Endothelial cell of umbilical vein (primary cell): Measurements from ENCODE around the gene ABHD4.
A peak's percentile ranks its signal among the peaks of the same experiment; 100 is the strongest.

Experiments
- EZH2 ChIP-seq: IDR thresholded peaks from 2 replicates; pipeline ENCODE4 v1.6.1; 2012; ENCODE audit warnings: borderline replicate concordance, low read depth, mild to moderate bottlenecking, moderate library complexity, low read length, inconsistent platforms; ENCODE audit not compliant: severe bottlenecking
- FOS ChIP-seq: IDR thresholded peaks from 2 replicates; pipeline ENCODE4 v1.6.1; 2011; ENCODE audit warnings: mild to moderate bottlenecking, low read length, moderate library complexity, borderline replicate concordance; ENCODE audit not compliant: insufficient read depth
- POLR2A ChIP-seq: IDR thresholded peaks from 2 replicates; pipeline ENCODE4 v1.6.1; 2012; ENCODE audit warnings: low read depth, mild to moderate bottlenecking, control low read depth, low read length
- POLR2AphosphoS5 ChIP-seq: IDR thresholded peaks from 2 replicates; pipeline ENCODE4 v1.6.1; 2012; ENCODE audit warnings: low read depth, mild to moderate bottlenecking, control low read depth, low read length, moderate library complexity; ENCODE audit not compliant: insufficient read depth
- TF ChIP-seq, protein P1 (sequence below), 2 donors: IDR thresholded peaks; 1 replicate in 1 of 2; 2 replicates in 1 of 2; pipeline ENCODE4 v1.5.1; 2011; ENCODE audit warnings: low read length in 2 of 2, mild to moderate bottlenecking in 2 of 2, moderate library complexity in 2 of 2, control low read depth in 1 of 2, inconsistent platforms in 1 of 2, low read depth in 1 of 2; ENCODE audit not compliant: insufficient read depth in 1 of 2; ENCODE audit errors: extremely low read depth in 1 of 2
- TF ChIP-seq, protein P2 (sequence below): IDR thresholded peaks from 2 replicates; pipeline ENCODE4 v1.6.1; 2011; ENCODE audit not compliant: insufficient read depth, insufficient read length

GRCh38 chr14:22558221-22558913 is 39.7 kb upstream of the ABHD4 start:
- TF ChIP-seq, protein P1, sequence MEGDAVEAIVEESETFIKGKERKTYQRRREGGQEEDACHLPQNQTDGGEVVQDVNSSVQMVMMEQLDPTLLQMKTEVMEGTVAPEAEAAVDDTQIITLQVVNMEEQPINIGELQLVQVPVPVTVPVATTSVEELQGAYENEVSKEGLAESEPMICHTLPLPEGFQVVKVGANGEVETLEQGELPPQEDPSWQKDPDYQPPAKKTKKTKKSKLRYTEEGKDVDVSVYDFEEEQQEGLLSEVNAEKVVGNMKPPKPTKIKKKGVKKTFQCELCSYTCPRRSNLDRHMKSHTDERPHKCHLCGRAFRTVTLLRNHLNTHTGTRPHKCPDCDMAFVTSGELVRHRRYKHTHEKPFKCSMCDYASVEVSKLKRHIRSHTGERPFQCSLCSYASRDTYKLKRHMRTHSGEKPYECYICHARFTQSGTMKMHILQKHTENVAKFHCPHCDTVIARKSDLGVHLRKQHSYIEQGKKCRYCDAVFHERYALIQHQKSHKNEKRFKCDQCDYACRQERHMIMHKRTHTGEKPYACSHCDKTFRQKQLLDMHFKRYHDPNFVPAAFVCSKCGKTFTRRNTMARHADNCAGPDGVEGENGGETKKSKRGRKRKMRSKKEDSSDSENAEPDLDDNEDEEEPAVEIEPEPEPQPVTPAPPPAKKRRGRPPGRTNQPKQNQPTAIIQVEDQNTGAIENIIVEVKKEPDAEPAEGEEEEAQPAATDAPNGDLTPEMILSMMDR (IDR thresholded peaks at IDR 0.05; ENCODE audit: extremely low read depth in 1 of 2, insufficient read depth in 1 of 2, low read depth in 1 of 2, low read length in 2 of 2): peak; percentile 27 to 33
- TF ChIP-seq POLR2A (no peak), FOS (no peak), POLR2AphosphoS5 (no peak), EZH2 (no peak)
- TF ChIP-seq, protein P2, sequence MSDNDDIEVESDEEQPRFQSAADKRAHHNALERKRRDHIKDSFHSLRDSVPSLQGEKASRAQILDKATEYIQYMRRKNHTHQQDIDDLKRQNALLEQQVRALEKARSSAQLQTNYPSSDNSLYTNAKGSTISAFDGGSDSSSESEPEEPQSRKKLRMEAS: no peak
